Type B pancreatic cell (in vitro differentiated cells): ENCODE results near the gene KIF4A. TPM values are rescaled to one million over a fixed set of nuclear protein-coding genes. Genes with fewer than 3 reads are reported as not detected.

Experiments
- DNase-seq: peaks from one replicate; pipeline ENCODE4 v3.0.0; 2021; ENCODE audit warnings: mixed read lengths; ENCODE audit not compliant: unreplicated experiment; ENCODE audit errors: extremely low spot score
- H3K27ac Mint-ChIP-seq: 2 replicates; pipeline ENCODE4 v1.8.0; 2021; ENCODE audit warnings: mild to moderate bottlenecking, mixed read lengths
- H3K27me3 Mint-ChIP-seq: 2 replicates; pipeline ENCODE4 v1.8.0; 2021; ENCODE audit warnings: mixed read lengths
- H3K36me3 Mint-ChIP-seq: 2 replicates; pipeline ENCODE4 v1.8.0; 2021; ENCODE audit warnings: mixed read lengths
- H3K4me1 Mint-ChIP-seq: one replicate; pipeline ENCODE4 v1.8.0; 2021; ENCODE audit warnings: mixed read lengths; ENCODE audit not compliant: unreplicated experiment
- H3K4me3 Mint-ChIP-seq: 2 replicates; pipeline ENCODE4 v1.8.0; 2021; ENCODE audit warnings: mild to moderate bottlenecking, mixed read lengths
- H3K9me3 Mint-ChIP-seq: 2 replicates; pipeline ENCODE4 v1.8.0; 2021; ENCODE audit warnings: mixed read lengths
- total RNA-seq: library from RNA; stranded (reverse); gene quantifications from 2 replicates; pipeline ENCODE4 v1.2.1, GENCODE V29; 2021; ENCODE audit warnings: low replicate concordance
- TF ChIP-seq, protein P1 (sequence below): fragments of 200-600 bp; sonication (generic); conservative IDR thresholded peaks from 2 replicates; pipeline ENCODE4 v1.5.0; 2021; ENCODE audit warnings: antibody characterized with exemption, mild to moderate bottlenecking

The KIF4A gene
- total RNA-seq, 1 donor from 2014 or later: 29.8 TPM

DNA sequence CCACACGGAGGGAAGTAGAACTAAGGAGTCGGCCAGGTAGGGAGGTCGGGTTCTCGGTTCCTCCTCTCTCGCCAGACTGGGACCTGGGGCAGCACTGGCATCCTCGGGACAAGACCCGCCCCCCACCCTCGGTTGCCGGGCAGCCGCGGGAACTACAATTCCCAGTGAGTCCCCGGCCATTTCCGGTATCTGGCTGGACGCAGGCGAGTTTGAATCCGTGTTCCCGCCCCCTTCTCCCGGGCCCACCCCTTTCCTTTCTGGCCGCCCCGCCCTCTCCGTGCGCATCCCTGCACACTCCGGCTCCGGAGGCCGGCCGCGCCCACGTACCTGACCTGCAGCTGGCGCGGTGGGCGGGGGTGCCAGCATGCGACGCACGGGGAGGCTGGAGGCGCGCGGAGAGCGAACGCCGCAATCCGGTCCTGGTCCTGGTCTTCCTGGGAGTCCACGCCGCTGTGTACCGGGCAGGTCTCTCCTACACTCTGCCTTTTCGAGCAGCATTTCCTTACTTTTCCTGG lies 144.5 kb downstream of the KIF4A start:
- peak overlapping the region; percentile 92 for H3K27ac Mint-ChIP-seq
- H3K27me3 Mint-ChIP-seq: peaks cover 26% of the 10 kb centered on the region
- no peaks in the 10 kb centered on the region for H3K4me1 Mint-ChIP-seq
- H3K36me3 Mint-ChIP-seq: no peaks in the 10 kb centered on the region
- TF ChIP-seq, protein P1, sequence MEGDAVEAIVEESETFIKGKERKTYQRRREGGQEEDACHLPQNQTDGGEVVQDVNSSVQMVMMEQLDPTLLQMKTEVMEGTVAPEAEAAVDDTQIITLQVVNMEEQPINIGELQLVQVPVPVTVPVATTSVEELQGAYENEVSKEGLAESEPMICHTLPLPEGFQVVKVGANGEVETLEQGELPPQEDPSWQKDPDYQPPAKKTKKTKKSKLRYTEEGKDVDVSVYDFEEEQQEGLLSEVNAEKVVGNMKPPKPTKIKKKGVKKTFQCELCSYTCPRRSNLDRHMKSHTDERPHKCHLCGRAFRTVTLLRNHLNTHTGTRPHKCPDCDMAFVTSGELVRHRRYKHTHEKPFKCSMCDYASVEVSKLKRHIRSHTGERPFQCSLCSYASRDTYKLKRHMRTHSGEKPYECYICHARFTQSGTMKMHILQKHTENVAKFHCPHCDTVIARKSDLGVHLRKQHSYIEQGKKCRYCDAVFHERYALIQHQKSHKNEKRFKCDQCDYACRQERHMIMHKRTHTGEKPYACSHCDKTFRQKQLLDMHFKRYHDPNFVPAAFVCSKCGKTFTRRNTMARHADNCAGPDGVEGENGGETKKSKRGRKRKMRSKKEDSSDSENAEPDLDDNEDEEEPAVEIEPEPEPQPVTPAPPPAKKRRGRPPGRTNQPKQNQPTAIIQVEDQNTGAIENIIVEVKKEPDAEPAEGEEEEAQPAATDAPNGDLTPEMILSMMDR: no peak
- peak overlapping the region; percentile 95 for H3K4me3 Mint-ChIP-seq
- DNase-seq: peak; percentile 79
- no peaks in the 10 kb centered on the region for H3K9me3 Mint-ChIP-seq

DNA sequence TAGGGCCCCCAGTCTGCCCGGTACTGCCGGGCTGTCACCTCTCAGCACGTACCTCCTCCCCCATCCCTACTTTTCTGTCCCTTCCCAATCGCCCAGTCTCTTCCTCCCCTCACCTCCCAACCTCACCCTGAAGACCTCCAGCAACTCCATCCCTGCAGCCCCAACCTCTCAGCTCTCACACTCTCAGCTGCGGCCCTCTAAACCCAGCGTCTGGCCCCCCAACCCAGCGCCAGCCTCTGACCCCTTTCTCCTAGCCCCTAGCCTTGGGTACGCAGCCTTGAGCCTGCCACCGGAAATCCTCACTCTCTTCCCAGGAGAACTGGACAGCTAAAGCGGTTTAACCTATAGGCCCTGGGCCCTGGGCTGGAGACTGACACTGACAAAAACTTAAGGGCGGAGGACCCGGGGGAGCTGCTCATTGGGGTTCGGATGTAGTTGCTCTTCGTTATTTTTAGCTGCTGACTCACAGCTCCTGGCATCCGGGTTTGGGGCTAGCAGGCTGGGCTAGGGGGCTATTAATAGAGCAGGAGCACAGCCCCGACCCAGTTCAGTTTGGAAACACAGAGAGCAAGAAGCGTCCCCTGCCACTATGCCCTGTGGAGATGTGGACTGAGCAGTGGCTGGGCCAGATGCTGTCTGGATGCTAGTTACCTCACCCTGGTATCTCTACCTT lies 145.1 kb downstream of the KIF4A start:
- TF ChIP-seq, protein P1: no peak
- H3K27me3 Mint-ChIP-seq: peaks cover 29% of the 10 kb centered on the region

DNA sequence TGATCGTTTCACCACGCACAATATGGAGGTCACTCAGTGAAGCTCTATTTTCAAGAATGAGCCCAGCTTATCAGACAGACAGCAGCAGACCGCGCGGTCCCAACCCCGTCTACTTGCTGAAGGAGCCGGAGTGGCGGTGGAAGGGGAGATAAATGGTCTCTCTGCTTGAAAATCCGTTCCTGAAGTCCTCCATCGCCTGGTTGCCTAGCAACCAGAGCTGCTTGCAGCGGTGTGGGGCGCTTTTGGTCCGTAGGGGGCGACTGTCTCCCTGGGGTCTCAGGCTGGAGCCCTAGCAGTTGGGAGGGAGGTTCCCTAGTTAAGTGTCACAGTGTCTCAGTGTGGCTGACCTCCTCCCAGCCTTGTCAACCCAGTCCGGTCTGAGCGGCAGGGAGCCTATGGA lies 146.4 kb downstream of the KIF4A start:
- Mint-ChIP-seq H3K9me3 (no peaks in the 10 kb centered on the region), H3K4me3 (peak overlapping the region; percentile 57), H3K27ac (no peak overlapping the region), H3K4me1 (no peaks in the 10 kb centered on the region), H3K36me3 (no peaks in the 10 kb centered on the region), H3K27me3 (peaks cover 41% of the 10 kb centered on the region)
- DNase-seq: no peak
- TF ChIP-seq, protein P1: peak; percentile 59

More for the DNA sequence above, 145.1 kb downstream of the KIF4A start:
- Mint-ChIP-seq H3K9me3 (no peaks in the 10 kb centered on the region), H3K4me3 (peak overlapping the region; percentile 95), H3K4me1 (no peaks in the 10 kb centered on the region), H3K27ac (peak overlapping the region; percentile 29), H3K36me3 (no peaks in the 10 kb centered on the region)
- no peak for DNase-seq

DNA sequence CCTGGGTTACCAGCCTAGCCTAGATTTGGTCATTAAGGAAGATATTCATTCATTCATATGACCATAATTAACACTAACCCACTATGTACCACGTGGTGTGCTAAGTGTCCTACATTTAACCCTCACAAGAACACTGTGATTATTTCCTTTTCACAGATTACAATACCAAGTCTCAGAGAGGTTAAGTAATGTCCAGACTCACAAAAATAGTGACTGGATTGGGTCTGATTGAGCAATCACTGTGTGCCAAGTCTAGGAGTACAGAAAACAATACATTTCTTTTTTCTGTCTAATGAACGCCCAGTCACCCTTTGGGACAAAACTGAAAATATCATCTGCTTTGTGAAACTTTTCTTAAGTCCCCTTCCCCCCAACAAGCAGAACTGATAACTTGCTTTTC lies 147.1 kb downstream of the KIF4A start:
- no peak overlapping the region for H3K27ac Mint-ChIP-seq
- DNase-seq: no peak
- H3K27me3 Mint-ChIP-seq: peaks cover 48% of the 10 kb centered on the region
- H3K4me3 Mint-ChIP-seq: no peak overlapping the region
- TF ChIP-seq, protein P1: no peak
- H3K9me3 Mint-ChIP-seq: no peaks in the 10 kb centered on the region
- no peaks in the 10 kb centered on the region for H3K4me1 Mint-ChIP-seq
- no peaks in the 10 kb centered on the region for H3K36me3 Mint-ChIP-seq

DNA sequence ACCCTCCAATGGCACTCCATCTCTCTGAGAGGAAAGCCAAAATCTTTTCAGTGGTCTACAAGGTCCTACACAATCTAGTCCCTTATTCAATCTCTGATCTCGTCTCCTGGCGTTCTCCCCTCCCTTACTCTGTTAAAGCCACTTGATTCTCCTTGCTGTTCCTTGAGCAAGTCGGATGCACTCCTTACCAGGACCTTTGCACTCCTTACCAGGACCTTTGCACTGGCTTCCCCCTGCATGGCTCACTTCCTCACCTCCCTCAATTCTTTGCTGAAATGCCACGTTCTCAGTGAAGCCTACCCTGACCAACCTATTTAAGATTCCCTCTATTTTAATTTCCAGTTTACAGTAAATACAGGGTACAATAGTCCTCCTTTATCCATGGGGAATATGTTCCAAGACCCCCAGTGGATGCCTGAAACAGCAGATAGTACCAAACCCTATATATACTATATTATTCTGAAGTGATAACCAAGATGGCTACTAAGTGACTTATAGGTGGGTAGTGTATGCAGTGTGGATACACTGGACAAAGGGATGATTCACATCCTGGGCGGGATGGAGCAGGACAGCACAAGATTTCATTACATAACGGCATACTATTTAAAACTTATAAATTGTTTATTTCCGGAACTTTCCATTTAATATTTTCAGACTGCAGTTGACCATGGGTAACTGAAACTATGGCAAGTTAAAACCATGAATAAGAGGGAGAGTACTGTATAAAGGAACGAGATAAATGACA lies 148.2 kb downstream of the KIF4A start:
- H3K27me3 Mint-ChIP-seq: peaks cover 59% of the 10 kb centered on the region
- TF ChIP-seq, protein P1: no peak
- H3K9me3 Mint-ChIP-seq: no peaks in the 10 kb centered on the region
- H3K27ac Mint-ChIP-seq: no peak overlapping the region
- no peak for DNase-seq
- H3K36me3 Mint-ChIP-seq: no peaks in the 10 kb centered on the region
- no peak overlapping the region for H3K4me3 Mint-ChIP-seq
- no peaks in the 10 kb centered on the region for H3K4me1 Mint-ChIP-seq
